DMS 273 (cell line): ENCODE measurements around the gene ZSCAN10.
"Not testable (repeated sequence)": the region's sequence is repeated elsewhere in the genome, so short reads cannot be mapped to it uniquely, and the experiment has no call there.

Experiments used
- DNase-seq: peaks from one replicate; lab custom pipeline; 2025; ENCODE audit not compliant: unreplicated experiment; lab: John Stamatoyannopoulos, UW

ZSCAN10 gene

DNA sequence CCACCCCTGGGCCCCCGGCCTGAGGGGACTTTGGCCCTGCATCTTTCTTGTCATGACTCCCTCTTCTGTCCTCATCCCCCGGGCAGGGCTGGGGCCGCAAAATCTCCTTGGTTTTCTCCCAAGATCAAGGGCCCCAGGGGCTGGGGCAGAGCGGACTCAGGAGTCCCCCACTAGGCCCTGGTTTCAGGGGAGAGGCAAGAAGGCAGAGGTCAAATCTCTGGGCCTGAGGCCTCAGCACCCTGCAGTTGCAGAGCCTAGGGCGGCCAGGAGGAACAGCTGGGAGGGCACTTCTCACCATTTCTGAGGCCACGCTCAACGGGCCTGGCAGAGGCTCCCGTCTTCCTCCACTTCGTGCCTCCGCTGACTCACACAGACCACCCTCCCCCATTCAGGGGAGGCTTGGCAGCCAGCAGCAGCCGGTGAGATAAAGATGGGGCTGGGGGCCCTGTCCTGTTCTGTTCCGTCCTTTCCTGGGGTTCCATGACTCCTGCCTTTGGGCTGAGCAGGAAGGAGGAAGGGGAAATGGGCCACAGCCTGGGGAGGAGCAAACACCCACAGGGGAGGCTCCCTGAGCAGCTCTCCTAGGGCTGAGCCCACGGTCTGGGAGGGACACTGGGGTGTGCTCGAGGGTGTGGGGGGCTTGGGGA, 12.4 kb downstream of the ZSCAN10 start:
- no peak for DNase-seq

GRCh38 chr16:3085868-3086595, 13.1 kb downstream of the ZSCAN10 start:
- no peak for DNase-seq

DNA sequence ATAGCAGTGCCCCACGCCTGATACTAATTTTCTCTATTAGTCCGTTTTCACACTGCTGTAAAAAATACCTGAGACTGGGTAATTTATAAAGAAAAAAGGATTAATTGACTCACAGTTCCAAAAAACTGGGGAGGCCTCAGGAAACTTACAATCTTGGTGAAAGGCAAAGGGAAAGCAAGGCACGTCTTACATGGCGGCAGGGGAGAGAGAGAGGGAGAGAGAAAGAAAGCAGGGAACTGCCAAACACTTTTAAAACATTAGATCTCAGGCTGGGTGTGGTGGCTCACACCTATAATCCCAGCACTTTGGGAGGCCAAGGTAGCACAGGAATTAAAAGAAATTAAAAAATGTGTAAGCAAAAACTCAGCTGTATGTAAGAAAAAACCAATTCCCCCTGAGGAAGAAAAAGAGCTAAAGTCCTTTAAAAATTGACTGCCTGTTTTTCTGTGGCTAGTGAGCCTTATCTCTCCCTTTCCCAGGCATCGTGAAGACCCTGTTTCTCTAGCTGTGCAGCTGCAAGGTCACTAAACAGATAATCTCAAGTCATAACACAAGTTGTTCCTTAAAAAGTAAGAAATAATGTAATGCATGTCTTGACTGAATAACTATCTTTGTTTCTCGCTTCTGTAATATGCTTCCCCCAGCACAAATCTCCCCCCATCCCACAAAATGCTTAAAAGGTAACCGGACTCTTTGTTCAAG, 14.0 kb downstream of the ZSCAN10 start:
- no peak for DNase-seq

DNA sequence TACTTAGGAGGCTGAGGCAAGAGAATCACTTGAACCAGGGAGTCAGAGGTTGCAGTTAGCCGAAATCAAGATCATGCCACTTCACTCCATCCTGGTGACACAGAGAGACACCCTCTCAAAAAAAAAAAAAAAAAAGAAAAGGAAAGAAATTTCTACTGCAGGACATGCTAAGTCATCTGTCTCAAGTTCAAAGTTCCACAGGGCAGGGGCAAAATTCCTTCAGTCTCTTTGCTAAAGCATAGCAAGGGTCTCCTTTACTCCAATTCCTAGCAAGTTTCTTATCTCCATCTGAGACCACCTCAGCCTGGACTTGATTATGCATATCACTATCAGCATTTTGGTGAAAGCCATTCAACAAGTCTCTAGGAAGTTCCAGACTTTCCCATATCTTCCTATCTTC, 14.6 kb downstream of the ZSCAN10 start:
- no peak for DNase-seq

DNA sequence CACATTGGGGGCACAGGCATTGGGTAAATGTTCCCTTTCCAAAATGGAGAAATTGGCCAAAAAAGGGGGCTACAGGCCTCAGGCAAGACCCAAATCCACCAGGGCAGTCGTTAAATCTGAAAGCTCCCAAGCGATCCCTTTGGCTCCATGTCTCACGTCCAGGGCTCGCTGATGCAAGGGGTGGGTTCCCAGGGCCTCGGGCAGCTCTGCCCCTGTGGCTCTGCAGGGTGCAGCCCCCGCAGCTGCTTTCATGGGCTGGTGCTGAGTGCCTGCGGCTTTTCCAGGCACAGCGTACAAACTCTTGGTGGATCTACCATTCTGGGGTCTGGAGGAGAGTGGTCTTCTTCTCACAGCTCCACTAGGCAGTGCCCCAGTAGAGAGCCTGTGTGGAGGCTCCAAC, 15.7 kb downstream of the ZSCAN10 start:
- DNase-seq: not testable (repeated sequence)

DNA sequence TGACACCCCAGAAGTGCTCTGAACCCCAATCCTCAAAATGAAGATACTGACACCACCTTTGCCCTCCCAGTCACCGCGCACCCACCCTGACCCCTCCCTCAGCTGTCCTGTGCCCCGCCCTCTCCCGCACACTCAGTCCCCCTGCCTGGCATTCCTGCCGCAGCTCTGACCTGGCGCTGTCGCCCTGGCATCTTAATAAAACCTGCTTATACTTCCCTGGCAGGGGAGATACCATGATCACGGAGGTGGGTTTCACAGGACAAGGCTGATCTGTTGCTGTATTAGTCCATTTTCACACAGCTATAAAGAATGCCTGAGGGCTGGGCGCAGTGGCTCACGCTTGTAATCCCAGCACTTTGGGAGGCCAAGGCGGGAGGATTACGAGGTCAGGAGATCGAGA, 17.1 kb downstream of the ZSCAN10 start:
- DNase-seq: not testable (repeated sequence)

DNA sequence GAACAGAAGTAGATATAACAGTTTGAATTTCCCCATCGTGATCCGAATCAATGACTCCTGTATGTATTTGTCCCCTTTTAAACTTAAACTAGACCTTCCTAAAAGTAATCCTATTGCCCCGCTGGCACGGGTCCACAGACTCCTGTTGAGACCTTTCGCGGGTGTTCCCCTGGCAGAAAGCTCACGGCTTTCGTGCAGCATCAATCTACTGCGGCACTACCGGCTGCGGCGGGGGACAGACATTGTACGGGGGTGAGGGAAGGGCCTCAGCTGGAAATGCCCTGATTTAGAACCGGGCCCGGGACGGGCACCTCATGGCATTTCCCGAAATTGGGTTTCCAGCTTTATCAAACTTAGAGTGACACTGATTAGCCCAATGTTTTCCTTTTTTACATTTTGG, 19.1 kb downstream of the ZSCAN10 start:
- no peak for DNase-seq

- no peak for DNase-seq
These were observed 22.5 kb downstream of the ZSCAN10 start for GRCh38 chr16:3076577-3076976.

DNA sequence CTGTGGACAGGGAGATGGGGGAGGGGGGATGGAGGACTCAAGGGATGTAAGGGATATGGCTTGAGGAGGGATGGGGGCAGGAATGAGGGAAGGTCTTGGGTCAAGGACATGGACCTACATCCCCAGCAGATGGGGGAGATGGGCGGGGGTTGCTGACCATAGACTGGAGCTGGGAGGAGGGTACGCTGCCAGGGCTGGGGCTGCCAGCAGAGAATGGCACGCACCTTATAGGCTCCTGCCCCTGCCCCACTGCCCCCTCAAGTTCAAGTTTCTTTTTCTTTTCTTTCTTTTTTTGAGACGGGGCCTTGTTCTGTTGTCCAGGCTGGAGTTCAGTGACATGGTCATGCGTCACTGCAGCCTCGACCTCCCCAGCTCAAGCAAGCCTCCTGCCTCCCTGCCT, 23.1 kb downstream of the ZSCAN10 start:
- DNase-seq: not testable (repeated sequence)

DNA sequence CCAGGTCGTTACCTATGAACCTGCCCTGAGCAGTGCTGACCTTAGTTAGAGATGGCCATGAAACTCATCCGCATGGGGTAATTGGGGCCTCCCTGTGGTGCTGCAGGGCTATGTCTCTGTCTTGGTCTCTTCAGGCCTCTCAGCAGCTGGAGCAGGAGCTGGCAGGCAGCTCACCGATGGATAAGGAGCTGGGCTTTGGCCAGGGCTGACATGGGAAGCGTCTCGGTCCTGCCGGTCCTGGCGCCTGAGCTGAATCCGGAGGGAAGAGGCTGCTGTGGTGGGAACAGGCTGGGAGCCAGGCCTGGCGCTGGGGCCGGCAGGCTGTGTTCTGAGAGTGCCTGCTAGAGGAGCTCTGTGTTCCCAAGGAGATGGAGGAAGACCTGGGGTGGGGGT, 23.6 kb downstream of the ZSCAN10 start:
- DNase-seq: no peak

GRCh38 chr16:3074860-3075522, 24.1 kb downstream of the ZSCAN10 start:
- DNase-seq: no peak

DNA sequence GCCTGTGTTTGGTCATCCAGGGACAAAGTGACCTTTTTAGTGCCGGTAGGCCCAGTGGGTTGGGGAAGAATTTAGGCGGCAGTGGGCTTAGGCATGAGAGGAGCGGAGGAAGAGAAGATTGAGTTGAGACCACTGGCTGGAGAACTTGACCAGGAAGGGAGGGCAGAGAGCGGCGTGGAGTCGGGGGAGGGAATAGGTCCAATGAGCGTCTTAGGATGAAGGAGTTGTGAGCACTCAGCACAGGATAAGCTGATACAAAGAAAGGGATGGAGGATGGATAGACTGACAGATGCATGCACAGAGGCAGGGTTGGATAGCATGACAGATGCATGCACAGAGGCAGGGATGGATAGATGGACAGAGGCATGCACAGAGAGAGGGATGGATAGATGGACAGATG, 25.6 kb downstream of the ZSCAN10 start:
- DNase-seq: no peak

DNA sequence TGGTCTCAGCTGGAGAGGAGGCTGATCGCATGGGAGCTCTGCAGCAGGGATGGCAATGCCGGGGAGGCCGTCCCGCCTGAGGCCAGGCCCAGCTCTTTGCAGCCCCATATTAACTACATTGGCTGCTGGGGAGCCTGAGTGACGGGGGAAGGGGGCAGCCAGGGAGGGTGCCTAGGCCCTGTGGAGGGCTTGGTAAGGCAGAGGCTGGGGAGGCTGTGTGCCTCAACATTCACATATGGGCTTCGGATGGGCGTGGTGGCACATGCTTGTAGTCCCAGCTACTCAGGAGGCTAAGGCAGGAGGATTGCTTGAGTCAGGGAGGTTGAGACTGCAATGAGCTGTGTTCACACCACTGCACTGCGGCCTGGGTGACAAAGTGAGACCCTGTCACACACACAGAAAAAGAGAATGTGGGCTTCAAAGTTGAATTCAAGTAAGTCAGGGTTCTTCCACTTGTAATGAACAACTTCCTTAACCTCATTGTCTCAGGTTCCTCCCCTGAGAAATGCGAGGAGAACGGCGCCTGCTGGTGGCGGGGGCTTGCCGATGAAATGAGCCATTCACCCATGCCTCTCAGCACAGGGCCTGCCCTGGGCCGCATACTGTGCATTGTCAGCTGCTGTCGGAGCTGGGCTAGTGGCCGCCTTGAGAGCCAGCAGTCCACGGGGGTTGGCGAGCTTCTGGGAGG, 26.4 kb downstream of the ZSCAN10 start:
- not testable (repeated sequence) for DNase-seq

GRCh38 chr16:3072148-3072547, 26.9 kb downstream of the ZSCAN10 start:
- not testable (repeated sequence) for DNase-seq

- no peak for DNase-seq
These were observed 27.4 kb downstream of the ZSCAN10 start for GRCh38 chr16:3071655-3072054.

DNA sequence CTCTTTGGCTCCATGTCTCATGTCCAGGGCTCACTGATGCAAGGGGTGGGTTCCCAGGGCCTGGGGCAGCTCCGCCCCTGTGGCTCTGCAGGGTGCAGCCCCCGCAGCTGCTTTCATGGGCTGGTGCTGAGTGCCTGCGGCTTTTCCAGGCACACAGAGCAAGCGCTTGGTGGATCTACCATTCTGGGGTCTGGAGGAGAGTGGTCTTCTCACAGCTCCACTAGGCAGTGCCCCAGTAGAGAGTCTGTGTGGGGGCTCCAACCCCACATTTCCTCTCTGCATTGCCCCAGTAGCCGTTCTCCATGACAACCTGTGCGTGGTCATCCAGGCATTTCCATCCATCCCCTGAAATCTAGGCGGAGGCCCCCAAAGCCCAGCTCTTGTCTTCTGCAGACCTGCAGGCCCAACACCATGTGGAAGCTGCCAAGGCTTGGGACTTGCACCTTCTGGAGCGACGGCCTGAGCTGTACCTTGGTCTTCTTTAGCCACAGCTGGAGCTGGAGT, 28.4 kb downstream of the ZSCAN10 start:
- no peak for DNase-seq

DNA sequence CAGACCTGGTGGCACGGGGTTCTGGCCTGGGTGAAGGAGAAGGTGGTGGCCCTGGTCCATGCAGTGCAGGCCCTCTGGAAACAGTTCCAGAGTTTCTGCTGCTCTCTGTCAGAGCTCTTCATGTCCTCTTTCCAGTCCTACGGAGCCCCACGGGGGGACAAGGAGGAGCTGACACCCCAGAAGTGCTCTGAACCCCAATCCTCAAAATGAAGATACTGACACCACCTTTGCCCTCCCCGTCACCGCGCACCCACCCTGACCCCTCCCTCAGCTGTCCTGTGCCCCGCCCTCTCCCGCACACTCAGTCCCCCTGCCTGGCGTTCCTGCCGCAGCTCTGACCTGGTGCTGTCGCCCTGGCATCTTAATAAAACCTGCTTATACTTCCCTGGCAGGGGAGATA, 29.9 kb downstream of the ZSCAN10 start:
- not testable (repeated sequence) for DNase-seq

- DNase-seq: no peak
These were observed 30.6 kb downstream of the ZSCAN10 start for GRCh38 chr16:3068487-3068886.

DNA sequence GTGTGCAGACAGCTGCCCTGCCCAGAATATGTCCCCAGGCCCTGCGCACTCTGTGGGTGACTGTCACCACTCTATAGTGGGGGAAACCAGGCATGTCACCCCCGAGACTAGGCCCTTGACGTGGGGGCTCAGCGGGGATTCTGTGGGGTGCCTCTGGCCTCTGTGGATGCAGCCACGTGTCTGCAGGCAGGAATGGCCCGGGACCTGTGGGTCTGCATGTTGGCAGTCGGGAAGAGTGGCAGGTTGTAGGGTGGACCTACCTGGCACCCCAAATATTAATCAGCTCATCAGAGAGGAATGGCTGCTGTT, 32.7 kb downstream of the ZSCAN10 start:
- DNase-seq: no peak

- DNase-seq: no peak
These were observed 33.2 kb downstream of the ZSCAN10 start for GRCh38 chr16:3065742-3066439.
